NCI-H1092 treated with DMSO at 0.1 percent for 48 hours (cell line): Measurements from ENCODE around the gene DCAF15.

Experiments
- DNase-seq: peaks from one replicate; lab custom pipeline; 2025; lab: John Stamatoyannopoulos, UW

The DCAF15 gene

GRCh38 chr19:13995017-13995728, 42.9 kb downstream of the DCAF15 start:
- DNase-seq, result no peak

- no peak for DNase-seq
These were observed 43.8 kb downstream of the DCAF15 start for GRCh38 chr19:13995878-13996765.

GRCh38 chr19:13996928-13997630, 44.8 kb downstream of the DCAF15 start:
- no peak for DNase-seq

GRCh38 chr19:13997631-13997962, 45.3 kb downstream of the DCAF15 start:
- no peak for DNase-seq

- DNase-seq, result no peak
These were observed 46.1 kb downstream of the DCAF15 start for GRCh38 chr19:13998426-13998825.

GRCh38 chr19:13999085-13999484, 46.8 kb downstream of the DCAF15 start:
- no peak for DNase-seq

GRCh38 chr19:14000691-14001375, 48.5 kb downstream of the DCAF15 start:
- no peak for DNase-seq

GRCh38 chr19:14002571-14003250, 50.4 kb downstream of the DCAF15 start:
- no peak for DNase-seq

- DNase-seq, result no peak
These were observed 51.1 kb downstream of the DCAF15 start for GRCh38 chr19:14003251-14004055.

GRCh38 chr19:14004619-14005348, 52.5 kb downstream of the DCAF15 start:
- DNase-seq, result no peak

- peak; percentile 80 for DNase-seq
These were observed 53.2 kb downstream of the DCAF15 start for GRCh38 chr19:14005349-14006084.

GRCh38 chr19:14006085-14006765, 53.9 kb downstream of the DCAF15 start, which contains the start of gene RFX1:
Gene RFX1, minus strand, starts transcription at chr19:14006320. Its CDS starts 12,477 bp downstream, at chr19:13993843.
- peak; percentile 100 for DNase-seq

- DNase-seq, result peak; percentile 97
These were observed 54.7 kb downstream of the DCAF15 start for GRCh38 chr19:14006766-14007562.
